Astrocyte (in vitro differentiated cells and primary cell): ENCODE results near the gene KCNB1.

ENCODE experiments used
- EZH2 ChIP-seq: IDR thresholded peaks from 2 replicates; pipeline ENCODE4 v1.6.1; 2012; ENCODE audit warnings: mild to moderate bottlenecking, low read length, inconsistent platforms; ENCODE audit not compliant: insufficient read depth
- TF ChIP-seq, protein P1 (sequence below): IDR thresholded peaks from 2 replicates; pipeline ENCODE4 v1.5.1; 2011; ENCODE audit warnings: low read depth, mild to moderate bottlenecking, inconsistent platforms, low read length, moderate library complexity; ENCODE audit not compliant: insufficient read depth

DNA sequence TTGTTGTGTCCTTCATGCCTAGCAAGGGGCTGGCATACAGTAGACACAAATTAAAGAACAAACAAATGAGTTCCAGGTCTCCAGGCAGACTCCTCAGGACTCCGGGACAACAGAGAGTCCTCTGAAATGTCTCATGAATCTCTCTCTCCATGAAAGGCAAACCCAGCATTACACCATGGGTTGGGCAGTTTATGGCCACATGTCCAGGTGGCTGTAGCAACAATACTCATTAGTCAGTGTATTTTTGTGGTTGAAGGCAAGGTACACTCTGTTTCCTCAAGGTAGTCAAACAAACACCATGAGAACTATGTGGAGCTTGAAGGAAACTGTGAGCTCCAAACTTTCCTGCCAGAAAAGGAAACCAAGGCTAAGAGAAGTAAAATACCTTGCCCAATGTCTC, 62.2 kb downstream of the KCNB1 start:
- no peak for TF ChIP-seq EZH2
- TF ChIP-seq, protein P1, sequence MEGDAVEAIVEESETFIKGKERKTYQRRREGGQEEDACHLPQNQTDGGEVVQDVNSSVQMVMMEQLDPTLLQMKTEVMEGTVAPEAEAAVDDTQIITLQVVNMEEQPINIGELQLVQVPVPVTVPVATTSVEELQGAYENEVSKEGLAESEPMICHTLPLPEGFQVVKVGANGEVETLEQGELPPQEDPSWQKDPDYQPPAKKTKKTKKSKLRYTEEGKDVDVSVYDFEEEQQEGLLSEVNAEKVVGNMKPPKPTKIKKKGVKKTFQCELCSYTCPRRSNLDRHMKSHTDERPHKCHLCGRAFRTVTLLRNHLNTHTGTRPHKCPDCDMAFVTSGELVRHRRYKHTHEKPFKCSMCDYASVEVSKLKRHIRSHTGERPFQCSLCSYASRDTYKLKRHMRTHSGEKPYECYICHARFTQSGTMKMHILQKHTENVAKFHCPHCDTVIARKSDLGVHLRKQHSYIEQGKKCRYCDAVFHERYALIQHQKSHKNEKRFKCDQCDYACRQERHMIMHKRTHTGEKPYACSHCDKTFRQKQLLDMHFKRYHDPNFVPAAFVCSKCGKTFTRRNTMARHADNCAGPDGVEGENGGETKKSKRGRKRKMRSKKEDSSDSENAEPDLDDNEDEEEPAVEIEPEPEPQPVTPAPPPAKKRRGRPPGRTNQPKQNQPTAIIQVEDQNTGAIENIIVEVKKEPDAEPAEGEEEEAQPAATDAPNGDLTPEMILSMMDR, result no peak
